HEK293 (cell line): ENCODE data around the gene RHBG.
A peak's percentile ranks its signal among the peaks of the same experiment; 100 is the strongest.

Experiments used
- EGR2 ChIP-seq: fragments of 450-650 bp; formaldehyde crosslinking; IDR thresholded peaks from 2 replicates; pipeline ENCODE4 v1.5.1; 2016; ENCODE audit warnings: low read depth, missing biosample characterization, missing genetic modification characterization
- KLF8 ChIP-seq: fragments of 450-650 bp; formaldehyde crosslinking; IDR thresholded peaks from 2 replicates; pipeline ENCODE4 v1.5.1; 2016; ENCODE audit warnings: missing biosample characterization, missing genetic modification characterization
- KLF9 ChIP-seq: fragments of 450-650 bp; formaldehyde crosslinking; IDR thresholded peaks from 2 replicates; pipeline ENCODE4 v1.5.1; 2016; ENCODE audit warnings: missing biosample characterization, missing genetic modification characterization, low read depth
- SCRT1 ChIP-seq: fragments of 450-650 bp; formaldehyde crosslinking; IDR thresholded peaks from 2 replicates; pipeline ENCODE4 v1.5.1; 2016; ENCODE audit warnings: missing biosample characterization, missing genetic modification characterization, borderline replicate concordance
- SETDB1 ChIP-seq: IDR thresholded peaks from one replicate; pipeline ENCODE4 v1.6.1; 2017; ENCODE audit warnings: mild to moderate bottlenecking, low read length, moderate library complexity, mixed read lengths; ENCODE audit not compliant: insufficient read length
- YY1 ChIP-seq: fragments of 450-650 bp; formaldehyde crosslinking; IDR thresholded peaks from 2 replicates; pipeline ENCODE4 v1.5.1; 2018; ENCODE audit warnings: missing biosample characterization, missing genetic modification characterization
- YY2 ChIP-seq: fragments of 450-650 bp; formaldehyde crosslinking; IDR thresholded peaks from 2 replicates; pipeline ENCODE4 v1.5.1; 2016; ENCODE audit warnings: missing biosample characterization, missing genetic modification characterization
- ZBTB7A ChIP-seq: fragments of 450-650 bp; formaldehyde crosslinking; IDR thresholded peaks from 2 replicates; pipeline ENCODE4 v1.5.1; 2016; ENCODE audit warnings: low read depth, missing biosample characterization, missing genetic modification characterization
- ZBTB8A ChIP-seq: fragments of 450-650 bp; formaldehyde crosslinking; IDR thresholded peaks from 2 replicates; pipeline ENCODE4 v1.5.1; 2016; ENCODE audit warnings: missing biosample characterization, missing genetic modification characterization
- ZNF2 ChIP-seq: fragments of 450-650 bp; formaldehyde crosslinking; IDR thresholded peaks from 2 replicates; pipeline ENCODE4 v1.5.1; 2016; ENCODE audit warnings: missing biosample characterization, missing genetic modification characterization
- ZNF24 ChIP-seq: fragments of 450-650 bp; formaldehyde crosslinking; IDR thresholded peaks from 2 replicates; pipeline ENCODE4 v1.5.1; 2016; ENCODE audit warnings: missing biosample characterization, missing genetic modification characterization
- ZNF549 ChIP-seq: fragments of 450-650 bp; IDR thresholded peaks from 2 replicates; pipeline ENCODE4 v1.5.1; 2018; ENCODE audit warnings: missing biosample characterization, missing genetic modification characterization, mild to moderate bottlenecking, inconsistent platforms, moderate library complexity
- ZNF654 ChIP-seq: fragments of 450-650 bp; formaldehyde crosslinking; IDR thresholded peaks from 2 replicates; pipeline ENCODE4 v1.5.1; 2016; ENCODE audit warnings: low read depth, missing biosample characterization, missing genetic modification characterization
- ZNF660 ChIP-seq: fragments of 450-650 bp; IDR thresholded peaks from 2 replicates; pipeline ENCODE4 v1.5.1; 2018; ENCODE audit warnings: missing biosample characterization, mild to moderate bottlenecking, missing genetic modification characterization
- ZNF792 ChIP-seq: fragments of 450-650 bp; formaldehyde crosslinking; IDR thresholded peaks from 2 replicates; pipeline ENCODE4 v1.5.1; 2016; ENCODE audit warnings: missing biosample characterization, missing genetic modification characterization
- ZSCAN30 ChIP-seq: fragments of 450-650 bp; IDR thresholded peaks from 2 replicates; pipeline ENCODE4 v1.5.1; 2018; ENCODE audit warnings: missing biosample characterization, mild to moderate bottlenecking, missing genetic modification characterization, moderate library complexity
- TF ChIP-seq, protein P1 (sequence below): fragments of 450-650 bp; formaldehyde crosslinking; IDR thresholded peaks from 2 replicates; pipeline ENCODE4 v1.5.1; 2016; ENCODE audit warnings: missing biosample characterization, missing genetic modification characterization, borderline replicate concordance
- TF ChIP-seq, protein P2 (sequence below): fragments of 450-650 bp; formaldehyde crosslinking; IDR thresholded peaks from 2 replicates; pipeline ENCODE4 v1.5.1; 2017; ENCODE audit warnings: missing biosample characterization, missing genetic modification characterization
- TF ChIP-seq, protein P3 (sequence below): fragments of 450-650 bp; formaldehyde crosslinking; IDR thresholded peaks from 2 replicates; pipeline ENCODE4 v1.5.1; 2016; ENCODE audit warnings: missing biosample characterization, missing genetic modification characterization
- TF ChIP-seq, protein P4 (sequence below): fragments of 450-650 bp; formaldehyde crosslinking; IDR thresholded peaks from 2 replicates; pipeline ENCODE4 v1.5.1; 2016; ENCODE audit warnings: missing biosample characterization, missing genetic modification characterization

The RHBG gene

DNA sequence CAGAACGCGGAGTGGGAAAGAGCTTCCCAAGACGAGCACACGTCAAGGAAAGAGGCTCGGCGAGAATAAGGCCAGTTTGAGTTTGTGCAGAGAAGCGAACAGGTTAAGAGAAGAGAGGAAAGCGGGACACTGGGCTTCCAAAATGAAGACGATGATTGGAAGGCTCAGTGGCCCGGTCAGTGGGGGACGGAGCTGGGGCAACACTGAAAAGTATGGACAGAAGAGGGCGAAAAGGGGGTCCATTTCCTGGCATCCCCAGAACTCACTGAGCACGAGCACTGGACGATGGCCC is 31.2 kb upstream of the RHBG start (continued):
- TF ChIP-seq, protein P1, sequence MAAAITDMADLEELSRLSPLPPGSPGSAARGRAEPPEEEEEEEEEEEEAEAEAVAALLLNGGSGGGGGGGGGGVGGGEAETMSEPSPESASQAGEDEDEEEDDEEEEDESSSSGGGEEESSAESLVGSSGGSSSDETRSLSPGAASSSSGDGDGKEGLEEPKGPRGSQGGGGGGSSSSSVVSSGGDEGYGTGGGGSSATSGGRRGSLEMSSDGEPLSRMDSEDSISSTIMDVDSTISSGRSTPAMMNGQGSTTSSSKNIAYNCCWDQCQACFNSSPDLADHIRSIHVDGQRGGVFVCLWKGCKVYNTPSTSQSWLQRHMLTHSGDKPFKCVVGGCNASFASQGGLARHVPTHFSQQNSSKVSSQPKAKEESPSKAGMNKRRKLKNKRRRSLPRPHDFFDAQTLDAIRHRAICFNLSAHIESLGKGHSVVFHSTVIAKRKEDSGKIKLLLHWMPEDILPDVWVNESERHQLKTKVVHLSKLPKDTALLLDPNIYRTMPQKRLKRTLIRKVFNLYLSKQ (tag by site-specific recombination): no peak
- TF ChIP-seq, protein P2, sequence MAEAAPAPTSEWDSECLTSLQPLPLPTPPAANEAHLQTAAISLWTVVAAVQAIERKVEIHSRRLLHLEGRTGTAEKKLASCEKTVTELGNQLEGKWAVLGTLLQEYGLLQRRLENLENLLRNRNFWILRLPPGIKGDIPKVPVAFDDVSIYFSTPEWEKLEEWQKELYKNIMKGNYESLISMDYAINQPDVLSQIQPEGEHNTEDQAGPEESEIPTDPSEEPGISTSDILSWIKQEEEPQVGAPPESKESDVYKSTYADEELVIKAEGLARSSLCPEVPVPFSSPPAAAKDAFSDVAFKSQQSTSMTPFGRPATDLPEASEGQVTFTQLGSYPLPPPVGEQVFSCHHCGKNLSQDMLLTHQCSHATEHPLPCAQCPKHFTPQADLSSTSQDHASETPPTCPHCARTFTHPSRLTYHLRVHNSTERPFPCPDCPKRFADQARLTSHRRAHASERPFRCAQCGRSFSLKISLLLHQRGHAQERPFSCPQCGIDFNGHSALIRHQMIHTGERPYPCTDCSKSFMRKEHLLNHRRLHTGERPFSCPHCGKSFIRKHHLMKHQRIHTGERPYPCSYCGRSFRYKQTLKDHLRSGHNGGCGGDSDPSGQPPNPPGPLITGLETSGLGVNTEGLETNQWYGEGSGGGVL (tag by site-specific recombination): 0 out of 2 replicates have a peak, but pooled peaks have one; percentile 18
- TF ChIP-seq ZNF660 (tag by site-specific recombination) (no peak; the same call in none of the 2 replicates), KLF8 (tag by site-specific recombination) (peak; percentile 33; the same call in 1 of the 2 replicates), YY1 (tag by site-specific recombination) (peak; percentile 63), SCRT1 (no peak), ZNF792 (tag by site-specific recombination) (0 out of 2 replicates have a peak, but pooled peaks have one; percentile 25), ZBTB8A (peak; percentile 41), ZNF24 (tag by site-specific recombination) (peak; percentile 69; the same call in 1 of the 2 replicates), ZSCAN30 (peak; percentile 34; the same call in 1 of the 2 replicates), ZNF654 (tag by site-specific recombination) (0 out of 2 replicates have a peak, but pooled peaks have one; percentile 3), ZNF549 (tag by site-specific recombination) (no peak), KLF9 (peak; percentile 23; the same call in 1 of the 2 replicates), EGR2 (tag by site-specific recombination) (peak; percentile 63; the same call in 1 of the 2 replicates), ZNF2 (peak; percentile 48; the same call in 1 of the 2 replicates), ZBTB7A (tag by site-specific recombination) (0 out of 2 replicates have a peak, but pooled peaks have one; percentile 41), YY2 (tag by site-specific recombination) (0 out of 2 replicates have a peak, but pooled peaks have one; percentile 18), SETDB1 (no peak)
- TF ChIP-seq, protein P3, sequence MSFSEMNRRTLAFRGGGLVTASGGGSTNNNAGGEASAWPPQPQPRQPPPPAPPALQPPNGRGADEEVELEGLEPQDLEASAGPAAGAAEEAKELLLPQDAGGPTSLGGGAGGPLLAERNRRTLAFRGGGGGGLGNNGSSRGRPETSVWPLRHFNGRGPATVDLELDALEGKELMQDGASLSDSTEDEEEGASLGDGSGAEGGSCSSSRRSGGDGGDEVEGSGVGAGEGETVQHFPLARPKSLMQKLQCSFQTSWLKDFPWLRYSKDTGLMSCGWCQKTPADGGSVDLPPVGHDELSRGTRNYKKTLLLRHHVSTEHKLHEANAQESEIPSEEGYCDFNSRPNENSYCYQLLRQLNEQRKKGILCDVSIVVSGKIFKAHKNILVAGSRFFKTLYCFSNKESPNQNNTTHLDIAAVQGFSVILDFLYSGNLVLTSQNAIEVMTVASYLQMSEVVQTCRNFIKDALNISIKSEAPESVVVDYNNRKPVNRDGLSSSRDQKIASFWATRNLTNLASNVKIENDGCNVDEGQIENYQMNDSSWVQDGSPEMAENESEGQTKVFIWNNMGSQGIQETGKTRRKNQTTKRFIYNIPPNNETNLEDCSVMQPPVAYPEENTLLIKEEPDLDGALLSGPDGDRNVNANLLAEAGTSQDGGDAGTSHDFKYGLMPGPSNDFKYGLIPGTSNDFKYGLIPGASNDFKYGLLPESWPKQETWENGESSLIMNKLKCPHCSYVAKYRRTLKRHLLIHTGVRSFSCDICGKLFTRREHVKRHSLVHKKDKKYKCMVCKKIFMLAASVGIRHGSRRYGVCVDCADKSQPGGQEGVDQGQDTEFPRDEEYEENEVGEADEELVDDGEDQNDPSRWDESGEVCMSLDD (tag by site-specific recombination): peak; percentile 76
- TF ChIP-seq, protein P4, sequence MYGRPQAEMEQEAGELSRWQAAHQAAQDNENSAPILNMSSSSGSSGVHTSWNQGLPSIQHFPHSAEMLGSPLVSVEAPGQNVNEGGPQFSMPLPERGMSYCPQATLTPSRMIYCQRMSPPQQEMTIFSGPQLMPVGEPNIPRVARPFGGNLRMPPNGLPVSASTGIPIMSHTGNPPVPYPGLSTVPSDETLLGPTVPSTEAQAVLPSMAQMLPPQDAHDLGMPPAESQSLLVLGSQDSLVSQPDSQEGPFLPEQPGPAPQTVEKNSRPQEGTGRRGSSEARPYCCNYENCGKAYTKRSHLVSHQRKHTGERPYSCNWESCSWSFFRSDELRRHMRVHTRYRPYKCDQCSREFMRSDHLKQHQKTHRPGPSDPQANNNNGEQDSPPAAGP (tag by site-specific recombination): peak; percentile 44; the same call in 1 of the 2 replicates
